Fibroblast of skin of back (primary cell): Measurements from ENCODE around the gene TMBIM6.
A peak's percentile ranks its signal among the peaks of the same experiment; 100 is the strongest.

Experiments
- DNase-seq: peaks from one replicate; pipeline ENCODE4 v3.0.0-alpha.2; 2013

The TMBIM6 gene

DNA sequence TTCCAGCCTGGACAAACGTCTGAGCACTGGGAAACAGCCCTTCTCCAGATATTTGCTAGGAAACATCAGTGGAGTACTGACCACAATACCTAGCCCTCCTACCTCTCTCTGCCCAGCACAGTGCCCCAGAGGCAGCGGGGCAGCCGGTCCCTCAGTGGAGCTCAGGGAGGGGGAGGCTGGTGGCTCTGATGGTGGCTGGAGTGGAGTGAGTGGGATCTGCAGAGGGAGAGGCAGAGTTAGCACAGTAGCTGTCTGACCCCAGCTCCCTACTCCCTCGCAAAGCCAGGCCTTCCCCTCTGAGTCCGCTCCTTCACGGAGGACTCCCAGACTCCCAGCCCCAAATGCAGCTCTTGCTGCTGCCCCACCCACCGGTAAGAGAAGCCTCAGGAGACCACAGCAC lies 56.9 kb downstream of the TMBIM6 start:
- no peak for DNase-seq

DNA sequence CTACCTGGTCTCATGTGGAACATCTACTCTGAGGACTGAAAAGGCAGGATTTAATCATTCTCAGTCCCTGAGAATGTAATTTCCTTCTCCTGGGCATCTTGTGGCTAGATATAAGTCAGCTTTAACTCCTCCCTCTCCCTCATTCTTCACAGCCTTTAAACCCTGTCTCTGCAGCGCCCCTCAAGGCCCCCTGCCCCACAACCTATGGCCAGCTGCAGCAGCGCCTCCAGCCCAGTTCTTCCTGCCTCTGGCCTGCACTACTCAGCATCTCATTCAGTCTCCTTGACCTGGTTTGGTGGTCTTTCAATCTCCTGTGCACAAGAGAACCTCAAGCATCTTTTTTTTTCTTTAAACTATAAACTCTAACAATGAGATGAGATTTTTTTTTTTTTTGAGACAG lies 57.6 kb downstream of the TMBIM6 start:
- DNase-seq: no peak

DNA sequence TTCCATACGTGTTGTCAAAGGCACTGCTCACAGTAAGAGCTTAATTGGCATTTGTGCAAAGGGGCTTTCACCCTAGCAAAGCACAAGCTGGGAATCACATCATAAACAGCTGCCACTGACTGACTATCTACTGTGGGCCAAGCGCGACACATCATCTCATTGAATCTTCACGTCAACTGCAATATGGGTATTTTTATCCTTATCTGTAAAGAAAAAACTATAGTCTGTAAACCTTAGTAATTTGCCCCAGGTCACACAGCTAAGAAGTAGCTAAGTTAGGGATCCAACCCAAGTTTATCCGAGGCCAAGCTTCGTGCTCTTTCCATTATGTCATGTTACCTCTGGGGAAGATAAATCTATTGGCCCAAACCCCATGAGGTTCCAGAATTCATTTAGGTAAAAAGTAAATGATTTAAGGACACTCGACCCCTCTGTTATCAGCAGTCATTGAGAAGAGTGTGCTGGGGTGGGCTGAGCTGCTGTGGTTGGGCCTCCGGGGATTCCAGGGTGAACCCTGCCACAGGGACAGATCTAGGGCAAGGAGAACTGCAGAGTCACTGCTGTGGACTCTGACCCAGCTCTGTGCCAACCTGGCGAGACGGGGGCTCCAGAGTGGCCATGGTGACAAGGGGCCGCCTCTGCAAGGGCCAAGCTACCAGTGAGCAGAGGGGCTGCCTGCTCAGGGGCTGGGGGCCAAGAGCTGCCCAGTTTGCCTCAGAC lies 59.2 kb downstream of the TMBIM6 start:
- no peak for DNase-seq

DNA sequence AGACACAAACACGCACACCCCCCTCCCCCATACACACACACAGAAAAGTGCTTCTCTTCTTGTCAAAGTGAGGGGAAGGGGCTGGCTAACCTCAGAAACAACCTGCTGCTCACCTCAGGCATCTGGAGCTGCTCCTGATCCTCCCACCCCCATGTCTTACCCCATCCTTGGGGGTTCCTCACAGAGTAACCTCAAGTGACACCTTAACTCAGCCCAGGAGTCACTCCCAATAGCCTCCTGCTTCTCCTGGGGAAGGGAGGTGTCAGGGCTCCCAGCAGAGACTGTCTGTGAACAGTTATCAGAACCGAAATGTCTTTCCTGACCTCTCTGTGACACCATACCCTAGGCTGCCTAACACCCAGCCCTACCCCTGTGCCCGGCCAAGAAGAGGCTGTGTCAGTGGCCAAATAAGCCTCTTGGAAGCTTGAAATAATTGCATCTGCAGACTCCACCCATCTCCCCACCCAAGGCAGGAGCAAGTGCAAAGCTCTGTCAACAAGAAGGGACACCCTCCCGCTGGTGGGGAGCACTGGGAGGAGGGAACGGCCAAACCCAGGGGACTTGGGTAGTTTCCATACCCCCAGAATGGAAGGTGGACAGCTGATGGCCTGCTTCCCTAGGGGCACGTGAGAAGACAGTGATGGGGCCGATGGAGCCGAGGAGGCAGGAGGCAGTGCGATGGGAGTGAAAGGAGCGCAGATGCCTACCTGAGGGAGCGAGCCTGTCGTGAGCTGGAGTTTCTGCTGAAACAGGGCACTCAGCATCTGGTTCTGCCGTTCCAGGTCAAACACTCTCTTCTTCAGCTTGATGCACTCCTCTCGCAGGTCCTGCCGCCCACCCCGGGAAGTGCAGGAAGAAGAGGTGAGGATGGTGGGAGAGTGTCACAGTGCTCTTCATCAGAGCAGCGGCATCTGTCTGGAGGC lies 60.0 kb downstream of the TMBIM6 start:
- DNase-seq: no peak

DNA sequence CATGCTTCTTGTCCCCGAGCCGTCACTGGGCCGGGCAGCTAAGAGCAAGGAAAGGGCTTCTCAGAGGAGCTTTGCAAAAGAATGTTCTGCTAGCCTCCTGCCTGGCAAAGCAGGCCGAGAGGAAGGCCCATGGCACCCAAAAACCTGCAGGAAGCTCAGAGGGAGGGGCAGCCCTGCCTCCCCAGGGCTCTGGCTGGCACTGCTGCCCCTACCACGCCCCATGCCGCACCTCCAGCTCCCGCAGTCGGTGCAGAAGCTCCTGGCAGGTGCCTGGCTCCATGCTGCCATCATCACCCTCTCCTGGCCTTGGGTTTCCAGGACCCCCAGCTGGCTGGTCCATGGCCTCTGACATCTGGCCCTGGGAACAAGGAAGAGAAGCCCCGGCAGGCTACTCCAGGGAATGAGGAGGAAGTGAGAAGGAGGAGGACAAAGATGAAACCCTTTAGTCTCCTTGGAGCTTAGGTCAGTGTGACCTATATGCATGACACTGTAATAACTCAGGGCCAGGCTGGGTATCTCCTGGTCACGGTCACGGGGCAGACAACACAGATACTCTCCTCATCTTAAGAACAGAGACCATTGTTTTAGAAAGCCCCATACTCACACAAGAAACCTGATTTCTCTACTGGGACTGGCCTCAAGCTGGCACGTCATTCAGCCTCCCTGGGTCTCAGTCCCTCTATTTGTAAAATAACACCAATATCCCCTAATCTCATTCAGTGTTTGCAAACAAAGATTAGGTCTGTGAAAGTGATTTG lies 62.5 kb downstream of the TMBIM6 start:
- no peak for DNase-seq

DNA sequence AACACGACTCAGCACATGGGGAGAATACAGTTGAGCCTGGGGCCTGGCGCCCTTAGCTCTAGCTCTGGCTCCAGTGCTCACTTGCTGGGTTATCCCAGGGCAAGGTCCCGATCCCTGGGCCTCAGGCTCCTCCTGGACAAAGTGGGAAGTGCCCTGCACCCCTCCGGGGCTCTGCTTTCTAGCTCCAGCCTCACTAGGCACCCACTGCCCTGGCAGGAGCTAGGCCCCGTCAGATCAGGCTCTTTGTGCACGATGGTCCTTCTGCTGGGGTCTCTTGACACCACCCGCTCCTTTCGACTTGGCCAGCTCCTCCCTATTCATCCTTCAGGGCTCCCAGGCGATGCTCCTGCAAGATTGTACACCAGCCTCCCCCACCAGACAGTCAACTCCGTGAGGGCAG lies 63.5 kb downstream of the TMBIM6 start:
- no peak for DNase-seq

DNA sequence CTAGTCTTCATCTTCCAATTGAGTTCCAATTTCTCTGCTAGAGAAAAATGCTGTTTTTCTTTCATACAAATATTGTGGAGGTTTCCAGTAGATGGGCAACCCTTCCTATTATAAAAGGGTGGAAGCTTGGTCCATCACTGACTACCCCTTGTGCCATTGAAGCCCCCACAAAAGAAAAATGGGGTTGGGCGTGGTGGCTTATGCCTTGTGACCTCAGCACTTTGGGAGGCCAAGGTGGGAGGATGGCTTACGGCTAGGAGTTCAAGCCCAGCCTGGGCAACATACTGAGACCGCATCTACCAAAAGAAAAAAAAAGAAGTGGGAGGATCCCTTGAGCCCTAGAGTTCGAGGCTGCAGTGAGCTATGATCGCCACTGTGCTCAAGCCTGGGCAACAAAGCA lies 64.1 kb downstream of the TMBIM6 start:
- no peak for DNase-seq

DNA sequence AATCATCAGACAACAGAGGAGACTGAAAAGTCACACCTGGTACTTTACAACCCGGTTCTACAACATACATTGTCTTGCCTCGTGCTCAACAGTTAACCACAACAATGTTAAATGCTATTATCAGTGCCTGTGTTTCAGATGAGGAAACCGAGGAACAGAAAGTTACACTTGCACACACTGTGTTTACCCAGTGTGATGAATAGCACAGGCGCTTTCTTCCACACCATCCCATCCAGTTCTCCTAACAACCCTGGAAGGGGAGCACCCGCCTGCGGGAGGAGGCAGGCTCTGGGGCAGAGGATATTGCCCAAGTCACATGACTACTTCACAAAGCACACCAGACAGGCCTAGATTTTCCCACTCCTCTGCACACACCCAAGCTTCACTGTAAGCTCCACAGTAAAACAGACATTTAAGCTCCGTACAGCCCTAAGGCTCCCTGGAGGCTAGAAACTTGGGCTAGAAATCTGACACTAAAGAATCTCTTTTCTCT lies 65.0 kb downstream of the TMBIM6 start:
- no peak for DNase-seq

DNA sequence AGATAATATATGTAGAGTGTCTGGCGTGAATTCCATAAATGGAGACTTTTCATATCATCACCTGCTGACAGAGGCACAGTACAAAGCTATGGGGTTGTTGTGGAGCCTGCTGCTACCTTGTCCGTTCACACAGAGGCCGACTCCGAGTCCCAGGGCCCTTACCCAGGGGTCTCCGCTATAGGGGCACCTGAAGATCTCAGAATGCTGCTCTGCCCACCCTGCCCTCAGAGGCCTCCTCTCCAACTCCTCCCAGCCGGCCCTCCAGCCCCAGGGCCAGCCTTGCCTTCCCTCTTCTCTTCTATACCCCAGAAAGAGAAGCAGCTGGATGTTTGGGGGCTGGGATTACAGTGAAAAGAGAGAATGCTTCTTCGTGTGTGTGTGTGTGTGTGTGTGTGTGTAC lies 65.5 kb downstream of the TMBIM6 start:
- no peak for DNase-seq

DNA sequence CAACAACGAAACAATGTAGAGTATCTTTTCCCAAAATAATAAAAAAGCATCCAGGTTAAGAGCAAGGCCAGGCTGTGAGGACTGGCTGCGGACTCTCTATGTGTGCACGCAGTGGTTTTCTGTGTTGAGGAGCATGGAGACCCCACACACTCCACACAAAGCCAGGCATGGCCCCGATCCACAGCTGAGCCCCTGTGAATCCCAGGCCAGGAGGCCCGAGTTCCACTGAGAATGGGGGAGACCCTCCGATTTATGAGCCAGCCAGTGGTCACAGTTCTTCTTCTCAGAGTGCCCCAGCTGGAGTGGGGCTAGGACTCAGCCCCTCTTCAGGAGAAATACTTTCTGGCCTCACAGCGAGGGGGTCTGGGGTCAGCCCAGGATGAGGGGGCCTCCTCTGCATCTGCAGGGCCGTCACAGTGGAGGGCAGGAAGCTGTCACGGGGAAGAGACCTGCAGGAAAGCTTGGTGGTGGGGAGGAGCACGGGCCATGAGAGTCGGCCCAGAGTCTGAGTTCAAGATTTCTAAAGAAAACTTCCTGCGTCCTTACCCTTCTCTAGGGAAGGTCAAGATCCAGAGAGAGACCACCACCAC lies 66.7 kb downstream of the TMBIM6 start:
- no peak for DNase-seq

DNA sequence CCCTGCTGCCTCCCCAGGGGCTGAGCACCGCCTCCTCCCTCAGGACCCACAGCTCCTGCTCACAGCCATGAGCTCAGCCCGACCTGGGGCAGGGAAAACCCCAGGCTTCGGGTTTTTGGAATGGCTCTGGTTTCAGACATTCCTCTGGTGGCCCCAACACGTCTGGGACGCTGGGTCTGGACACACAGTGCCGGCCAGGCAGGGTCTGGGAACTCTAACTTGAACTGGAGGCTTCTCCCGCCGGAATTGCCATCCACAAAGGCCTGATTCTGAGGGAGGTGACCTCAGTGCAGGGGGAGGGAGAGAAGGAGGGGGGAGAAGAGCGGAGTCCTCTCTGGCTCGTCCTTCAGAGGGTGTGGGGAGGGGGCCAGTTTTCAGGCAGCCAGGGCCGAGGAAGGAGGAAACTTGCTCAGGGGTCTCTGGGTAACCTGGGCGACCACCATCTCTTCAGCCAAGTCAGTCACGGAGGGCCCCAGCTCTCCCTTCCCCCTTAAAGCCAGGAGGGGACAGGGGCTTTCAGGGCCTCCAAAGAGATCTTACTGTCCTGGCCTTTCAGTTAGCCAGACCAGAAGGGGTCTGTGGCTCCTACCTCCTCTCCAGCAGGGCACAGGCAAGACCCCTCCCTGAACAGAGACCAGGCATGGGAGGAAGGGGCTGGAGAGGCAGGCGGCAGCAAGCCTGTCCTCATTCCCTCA lies 67.5 kb downstream of the TMBIM6 start:
- peak; percentile 42 for DNase-seq

DNA sequence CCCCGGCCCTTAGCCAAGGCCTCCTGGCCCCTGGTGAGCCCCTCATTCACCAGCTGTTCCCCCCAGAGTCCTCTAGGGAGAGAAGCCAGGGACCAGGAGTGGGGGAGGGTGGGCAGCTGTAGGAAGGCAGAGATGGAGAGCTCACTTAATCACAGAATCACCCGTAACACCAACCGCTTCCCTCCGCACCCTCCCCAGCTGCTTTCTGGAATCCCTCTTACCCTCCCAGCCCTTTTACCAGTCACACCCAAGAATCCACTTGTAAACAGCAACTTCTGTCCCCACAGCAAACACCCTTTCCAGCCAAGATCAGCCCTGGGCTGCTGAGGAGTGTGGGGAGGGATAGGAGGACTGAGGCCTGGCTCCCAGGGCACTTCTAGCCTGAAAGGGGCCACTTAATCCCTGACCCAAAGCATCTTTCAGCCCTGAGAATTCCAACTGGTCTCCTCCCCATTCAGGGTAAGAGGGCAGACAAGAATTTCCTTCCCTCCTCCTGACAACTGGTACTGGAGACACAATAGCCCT lies 68.1 kb downstream of the TMBIM6 start:
- peak; percentile 25 for DNase-seq

DNA sequence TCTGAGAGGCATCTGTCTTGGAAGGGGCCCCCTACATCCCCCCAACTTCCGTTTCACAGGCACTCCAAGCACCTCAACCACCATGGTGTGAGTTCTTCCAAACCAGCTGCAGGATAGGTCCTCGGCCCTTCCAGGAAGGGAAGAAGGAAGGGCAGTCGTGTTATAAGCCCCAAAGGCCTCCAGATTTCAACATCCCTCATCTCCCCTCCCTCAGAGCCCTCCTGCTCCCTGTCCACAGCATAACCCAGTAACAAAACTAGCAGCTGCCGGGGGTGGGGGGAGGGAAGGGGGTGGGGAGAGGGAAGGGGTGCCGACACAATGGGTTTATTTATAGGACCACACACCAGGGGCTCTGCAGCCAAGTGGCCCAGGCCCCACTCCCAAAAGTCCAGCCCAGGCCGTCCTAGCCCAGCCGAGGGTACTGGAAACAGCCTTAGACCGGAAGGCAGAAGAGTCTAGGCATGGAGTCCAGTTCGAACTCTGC lies 68.6 kb downstream of the TMBIM6 start:
- no peak for DNase-seq

DNA sequence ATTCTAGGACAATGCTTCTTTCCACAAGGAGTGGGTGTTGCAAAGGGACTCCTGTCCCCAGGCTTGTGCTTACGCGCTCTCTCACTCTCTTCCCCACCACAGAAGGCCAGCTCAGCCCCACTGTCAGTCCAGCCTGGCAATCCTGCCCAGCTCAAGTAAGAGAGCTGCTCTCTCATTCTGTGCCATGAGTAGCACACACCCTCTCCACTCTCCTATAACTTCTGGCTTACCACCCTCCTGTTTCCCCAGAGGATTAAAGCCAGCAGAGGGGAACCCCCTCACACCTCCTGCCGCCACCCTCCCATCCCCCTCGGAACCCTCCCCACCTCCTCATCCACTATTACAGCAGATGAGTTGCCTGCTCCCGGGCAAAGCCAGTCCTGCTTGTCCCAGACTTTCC lies 69.8 kb downstream of the TMBIM6 start:
- no peak for DNase-seq

DNA sequence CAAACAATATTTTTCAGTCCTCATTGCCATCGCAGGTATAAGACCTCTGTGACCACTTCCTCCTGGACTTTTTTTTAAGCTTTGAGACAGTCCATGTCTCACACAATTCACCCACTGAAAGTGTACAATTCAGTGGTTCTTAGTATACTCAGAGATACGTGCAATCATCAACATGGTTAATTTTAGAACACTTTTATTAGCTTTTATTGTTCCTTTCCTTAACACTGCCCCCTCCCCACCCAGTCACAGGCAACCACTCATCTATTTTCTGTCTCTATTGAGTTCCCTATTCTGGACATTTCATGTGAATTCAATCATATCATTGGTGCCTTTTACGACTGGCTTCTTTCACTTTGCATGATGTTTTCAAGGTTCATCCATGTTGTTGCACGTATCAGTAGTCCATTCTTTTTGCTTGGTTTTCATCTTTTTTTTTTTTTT lies 70.6 kb downstream of the TMBIM6 start:
- DNase-seq: no peak

DNA sequence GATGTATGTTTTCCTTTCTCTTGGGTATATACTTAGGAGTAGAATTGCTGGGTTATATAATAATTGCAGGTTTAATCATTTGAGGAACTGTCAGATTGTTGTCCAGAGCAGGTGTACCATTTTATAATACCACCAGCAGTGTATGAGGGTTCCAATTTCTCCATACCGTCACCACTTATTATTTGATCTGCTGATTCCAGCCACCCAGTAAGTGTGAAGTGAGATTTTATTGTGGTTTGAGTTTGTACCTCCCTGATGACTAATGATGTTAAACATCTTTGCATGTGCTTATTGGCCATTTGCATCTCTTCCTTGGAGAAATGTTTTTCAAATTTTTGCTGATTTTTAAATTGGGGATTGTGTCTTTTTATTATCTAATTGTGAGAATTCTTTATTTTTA lies 71.8 kb downstream of the TMBIM6 start:
- peak; percentile 8 for DNase-seq
